GM12892 (cell line): Measurements from ENCODE around the gene TRIM63.

ENCODE experiments used
- DNase-seq: peaks from one replicate; pipeline ENCODE4 v3.0.0; 2011; ENCODE audit not compliant: insufficient read length
- FAIRE-seq: peaks from 2 replicates; lab custom pipeline; 2011; peaks lifted over from hg19 to GRCh38; lab: Jason Lieb, UNC
- POLR2A ChIP-seq: IDR thresholded peaks from 2 replicates; pipeline ENCODE4 v1.6.1; 2011; ENCODE audit warnings: low read depth, low read length, control low read depth
- POLR2AphosphoS5 ChIP-seq: IDR thresholded peaks from 2 replicates; pipeline ENCODE4 v1.6.1; 2011; ENCODE audit warnings: low read depth, low read length, control low read depth
- TAF1 ChIP-seq: IDR thresholded peaks from 2 replicates; pipeline ENCODE4 v1.6.1; 2011; ENCODE audit warnings: low read depth, mild to moderate bottlenecking, control low read depth, low read length, borderline replicate concordance

The TRIM63 gene

GRCh38 chr1:26049531-26050247 is 17.7 kb downstream of the TRIM63 start:
- DNase-seq (no peak), FAIRE-seq (no peak)
- TF ChIP-seq POLR2A = no peak
- no peak for TF ChIP-seq TAF1
- TF ChIP-seq POLR2AphosphoS5 = no peak

GRCh38 chr1:26047278-26047874 is 20.1 kb downstream of the TRIM63 start:
- no peak for TF ChIP-seq TAF1
- DNase-seq (no peak), FAIRE-seq (no peak)

- no peak for DNase-seq
- FAIRE-seq = no peak
- TF ChIP-seq TAF1 (no peak), POLR2A (no peak), POLR2AphosphoS5 (no peak)
Measured at GRCh38 chr1:26046246-26047095, 21.0 kb downstream of the TRIM63 start.

GRCh38 chr1:26045722-26046245 is 21.6 kb downstream of the TRIM63 start, which contains the start of gene SLC30A2:
Gene SLC30A2 (minus strand): TSS chr1:26046118. CDS start chr1:26045896, 222 bp downstream.
- TF ChIP-seq POLR2AphosphoS5 (no peak), TAF1 (no peak), POLR2A (no peak)
- no peak for DNase-seq
- FAIRE-seq = no peak

- DNase-seq (no peak), FAIRE-seq (no peak)
- TF ChIP-seq POLR2AphosphoS5 (no peak), TAF1 (no peak), POLR2A (no peak)
Measured at GRCh38 chr1:26044971-26045721, 22.3 kb downstream of the TRIM63 start.

GRCh38 chr1:26044414-26044813 is 23.0 kb downstream of the TRIM63 start:
- DNase-seq (no peak), FAIRE-seq (no peak)
- TF ChIP-seq POLR2AphosphoS5 (no peak), TAF1 (no peak), POLR2A (no peak)

GRCh38 chr1:26043765-26044164 is 23.7 kb downstream of the TRIM63 start:
- no peak for DNase-seq
- no peak for TF ChIP-seq POLR2AphosphoS5
- no peak for TF ChIP-seq TAF1
- TF ChIP-seq POLR2A = no peak
- no peak for FAIRE-seq

GRCh38 chr1:26041978-26042377 is 25.5 kb downstream of the TRIM63 start:
- TF ChIP-seq TAF1 (no peak), POLR2A (no peak), POLR2AphosphoS5 (no peak)
- DNase-seq (no peak), FAIRE-seq (no peak)

- DNase-seq = no peak
- TF ChIP-seq POLR2A (no peak), POLR2AphosphoS5 (no peak), TAF1 (no peak)
- no peak for FAIRE-seq
Measured at GRCh38 chr1:26041401-26041800, 26.0 kb downstream of the TRIM63 start.

GRCh38 chr1:26038904-26039303 is 28.5 kb downstream of the TRIM63 start:
- no peak for FAIRE-seq
- TF ChIP-seq TAF1 = no peak
- TF ChIP-seq POLR2AphosphoS5 = no peak
- TF ChIP-seq POLR2A = no peak

GRCh38 chr1:26038477-26038876 is 29.0 kb downstream of the TRIM63 start:
- FAIRE-seq (no peak), DNase-seq (no peak)
- TF ChIP-seq POLR2A (no peak), TAF1 (no peak), POLR2AphosphoS5 (no peak)

More at GRCh38 chr1:26038904-26039303, 28.5 kb downstream of the TRIM63 start:
- no peak for DNase-seq

- no peak for TF ChIP-seq TAF1
- TF ChIP-seq POLR2A = no peak
- TF ChIP-seq POLR2AphosphoS5 = no peak
- DNase-seq (no peak), FAIRE-seq (no peak)
Measured at GRCh38 chr1:26037904-26038303, 29.5 kb downstream of the TRIM63 start.
